ENCODE results near the gene BAG3.
"Not testable (repeated sequence)": the region's sequence is repeated elsewhere in the genome, so short reads cannot be mapped to it uniquely, and the experiment has no call there.

The BAG3 gene

DNA sequence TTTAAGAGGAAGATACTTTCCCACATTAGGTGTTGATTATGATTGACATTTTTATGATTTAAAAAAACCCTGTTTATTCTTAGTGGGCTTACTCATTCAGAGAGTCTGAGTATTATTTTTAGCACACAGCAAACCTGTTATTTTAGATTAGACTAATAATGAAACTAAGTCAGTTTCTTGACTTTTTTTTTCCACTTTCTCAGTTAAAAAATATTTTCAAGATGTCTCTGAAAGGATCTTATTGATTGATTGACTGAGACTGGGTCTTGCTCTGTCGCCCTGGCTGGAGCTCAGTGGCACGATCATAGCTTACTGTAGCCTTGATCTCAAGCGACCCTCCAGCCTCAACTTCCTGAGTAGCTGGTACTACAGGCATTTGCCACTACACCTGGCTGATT, 54.3 kb downstream of the BAG3 start:
- Histone ChIP-seq H3K36me3 (ENCODE audit: control insufficient read depth, insufficient read depth, low read length) (no peaks in the 10 kb centered on the region), H3K4me3 (replicated peaks; ENCODE audit: low read depth, low read length) (no peak overlapping the region), H3K27me3 (replicated peaks; ENCODE audit: control insufficient read depth, insufficient read depth, low read length) (no peaks in the 10 kb centered on the region)
- TF ChIP-seq, protein P1, sequence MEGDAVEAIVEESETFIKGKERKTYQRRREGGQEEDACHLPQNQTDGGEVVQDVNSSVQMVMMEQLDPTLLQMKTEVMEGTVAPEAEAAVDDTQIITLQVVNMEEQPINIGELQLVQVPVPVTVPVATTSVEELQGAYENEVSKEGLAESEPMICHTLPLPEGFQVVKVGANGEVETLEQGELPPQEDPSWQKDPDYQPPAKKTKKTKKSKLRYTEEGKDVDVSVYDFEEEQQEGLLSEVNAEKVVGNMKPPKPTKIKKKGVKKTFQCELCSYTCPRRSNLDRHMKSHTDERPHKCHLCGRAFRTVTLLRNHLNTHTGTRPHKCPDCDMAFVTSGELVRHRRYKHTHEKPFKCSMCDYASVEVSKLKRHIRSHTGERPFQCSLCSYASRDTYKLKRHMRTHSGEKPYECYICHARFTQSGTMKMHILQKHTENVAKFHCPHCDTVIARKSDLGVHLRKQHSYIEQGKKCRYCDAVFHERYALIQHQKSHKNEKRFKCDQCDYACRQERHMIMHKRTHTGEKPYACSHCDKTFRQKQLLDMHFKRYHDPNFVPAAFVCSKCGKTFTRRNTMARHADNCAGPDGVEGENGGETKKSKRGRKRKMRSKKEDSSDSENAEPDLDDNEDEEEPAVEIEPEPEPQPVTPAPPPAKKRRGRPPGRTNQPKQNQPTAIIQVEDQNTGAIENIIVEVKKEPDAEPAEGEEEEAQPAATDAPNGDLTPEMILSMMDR (IDR thresholded peaks at IDR 0.05; ENCODE audit: insufficient read depth, low read length, poor library complexity, severe bottlenecking) = no peak
- DNase-seq (ENCODE audit: extremely low read depth, insufficient read length) = peak; percentile 82

DNA sequence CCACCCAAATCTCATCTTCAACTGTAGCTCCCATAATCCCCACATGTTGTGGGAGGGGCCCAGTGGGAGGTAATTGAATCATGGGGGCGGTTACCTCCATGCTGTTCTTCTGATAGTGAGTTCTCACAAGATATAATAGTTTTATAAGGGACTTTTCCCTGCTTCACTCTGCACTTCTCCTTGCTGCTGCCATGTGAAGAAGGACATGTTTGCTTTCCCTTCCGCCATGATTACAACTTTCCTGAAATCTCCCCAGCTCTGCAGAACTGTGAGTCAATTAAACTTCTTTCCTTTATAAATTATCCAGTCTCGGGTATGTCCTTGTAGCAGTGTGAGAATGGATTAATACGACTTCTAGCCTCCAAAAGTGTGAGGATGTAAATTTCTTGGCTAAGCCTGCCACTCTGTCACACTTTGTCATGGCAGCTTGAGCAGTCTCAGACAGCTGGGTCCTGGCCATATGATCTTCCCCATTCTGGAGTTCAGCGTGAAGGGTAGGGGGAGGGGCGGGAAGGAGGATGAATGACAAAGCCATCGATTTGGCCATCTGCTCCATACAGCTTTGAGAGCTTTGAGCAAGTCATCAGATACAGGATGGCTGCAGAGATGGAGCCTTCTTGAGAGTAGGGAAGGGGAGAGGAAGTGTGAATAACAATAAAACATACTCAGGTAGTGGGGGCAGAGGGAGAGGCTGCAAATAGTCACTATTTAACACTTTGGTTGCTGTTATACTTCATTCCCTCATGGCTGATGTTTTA, 55.5 kb downstream of the BAG3 start:
- no peaks in the 10 kb centered on the region for H3K27me3 ChIP-seq (replicated peaks; ENCODE audit: control insufficient read depth, insufficient read depth, low read length)
- no peaks in the 10 kb centered on the region for H3K36me3 ChIP-seq (ENCODE audit: control insufficient read depth, insufficient read depth, low read length)
- TF ChIP-seq, protein P1 (IDR thresholded peaks at IDR 0.05; ENCODE audit: insufficient read depth, low read length, poor library complexity, severe bottlenecking) = no peak
- no peak overlapping the region for H3K4me3 ChIP-seq (replicated peaks; ENCODE audit: low read depth, low read length)
- no peak for DNase-seq (ENCODE audit: extremely low read depth, insufficient read length)

DNA sequence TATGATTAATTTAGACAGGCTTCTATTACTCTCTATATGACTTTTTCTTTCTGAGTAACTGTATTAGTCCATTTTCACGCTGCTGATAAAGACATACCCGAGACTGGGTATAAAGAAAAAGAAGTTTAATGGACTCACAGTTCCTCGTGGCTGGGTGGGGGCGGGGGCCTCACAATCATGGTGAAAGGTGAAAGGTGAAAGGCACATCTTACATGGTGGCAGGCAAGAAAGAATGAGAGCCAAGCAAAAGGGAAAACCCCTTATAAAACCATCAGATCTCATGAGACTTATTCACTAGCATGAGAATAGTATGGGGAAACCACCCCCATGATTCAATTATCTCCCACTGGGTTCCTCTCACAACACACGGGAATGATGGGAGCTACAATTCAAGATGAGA, 56.2 kb downstream of the BAG3 start:
- H3K27me3 ChIP-seq (replicated peaks; ENCODE audit: control insufficient read depth, insufficient read depth, low read length); H3K4me3 ChIP-seq (replicated peaks; ENCODE audit: low read depth, low read length); H3K36me3 ChIP-seq (ENCODE audit: control insufficient read depth, insufficient read depth, low read length): not testable (repeated sequence)
- DNase-seq (ENCODE audit: extremely low read depth, insufficient read length) = peak; percentile 48

DNA sequence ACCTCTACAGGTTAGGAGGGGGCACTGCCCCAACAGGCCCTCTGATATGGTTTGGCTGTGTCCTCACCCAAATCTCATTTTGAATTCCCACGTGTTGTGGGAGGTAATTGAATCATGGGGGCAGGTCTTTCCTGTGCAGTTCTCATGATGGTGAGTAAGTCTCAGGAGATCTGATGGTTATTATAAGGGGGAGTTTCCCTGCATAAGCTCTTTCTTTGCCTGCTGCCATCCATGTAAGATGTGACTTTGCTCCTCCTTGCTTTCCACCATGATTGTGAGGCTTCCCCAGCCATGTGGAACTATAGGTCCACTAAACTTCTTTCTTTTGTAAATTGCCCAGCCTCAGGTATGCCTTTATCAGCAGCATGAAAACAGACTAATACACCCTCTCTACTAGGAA, 59.8 kb downstream of the BAG3 start:
- H3K36me3 ChIP-seq (ENCODE audit: control insufficient read depth, insufficient read depth, low read length); DNase-seq (ENCODE audit: extremely low read depth, insufficient read length); H3K4me3 ChIP-seq (replicated peaks; ENCODE audit: low read depth, low read length); H3K27me3 ChIP-seq (replicated peaks; ENCODE audit: control insufficient read depth, insufficient read depth, low read length): not testable (repeated sequence)

DNA sequence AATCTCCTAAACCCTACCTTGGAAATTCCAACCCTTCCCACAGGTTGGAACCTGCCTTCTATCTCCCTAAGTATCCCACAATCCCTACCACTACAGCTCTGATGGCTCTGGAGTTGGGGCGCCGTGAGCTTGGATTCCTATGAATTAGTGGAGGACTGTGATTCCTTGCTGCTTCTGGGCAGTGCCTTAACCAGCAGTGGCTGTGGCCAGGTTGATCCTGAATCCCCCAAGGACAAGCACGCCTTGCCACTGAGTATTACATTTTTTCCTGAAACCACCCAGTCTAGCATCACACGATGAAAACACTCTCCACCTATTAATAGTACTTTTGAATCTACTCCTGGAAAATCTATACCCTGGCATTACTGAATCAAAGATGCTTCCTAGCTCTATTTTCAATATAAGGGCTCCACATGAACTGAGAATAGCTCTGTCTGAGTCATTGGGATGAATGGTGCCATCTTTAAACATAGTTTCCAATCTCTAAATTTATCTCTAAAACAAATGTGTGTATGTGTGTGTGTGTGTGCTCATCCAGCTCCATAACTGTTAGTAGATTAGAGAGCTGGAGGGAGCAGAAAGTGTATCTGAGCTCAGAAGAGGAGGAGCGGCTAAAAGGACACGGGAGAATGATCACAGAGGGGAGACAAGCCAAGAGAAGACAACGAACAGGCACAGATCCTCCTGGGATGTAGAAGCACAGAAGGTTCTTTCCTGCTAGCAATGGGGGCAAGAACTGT, 62.7 kb downstream of the BAG3 start:
- no peaks in the 10 kb centered on the region for H3K27me3 ChIP-seq (replicated peaks; ENCODE audit: control insufficient read depth, insufficient read depth, low read length)
- no peaks in the 10 kb centered on the region for H3K36me3 ChIP-seq (ENCODE audit: control insufficient read depth, insufficient read depth, low read length)
- no peak overlapping the region for H3K4me3 ChIP-seq (replicated peaks; ENCODE audit: low read depth, low read length)
- no peak for DNase-seq (ENCODE audit: extremely low read depth, insufficient read length)
- TF ChIP-seq, protein P1 (IDR thresholded peaks at IDR 0.05; ENCODE audit: insufficient read depth, low read length, poor library complexity, severe bottlenecking) = no peak

DNA sequence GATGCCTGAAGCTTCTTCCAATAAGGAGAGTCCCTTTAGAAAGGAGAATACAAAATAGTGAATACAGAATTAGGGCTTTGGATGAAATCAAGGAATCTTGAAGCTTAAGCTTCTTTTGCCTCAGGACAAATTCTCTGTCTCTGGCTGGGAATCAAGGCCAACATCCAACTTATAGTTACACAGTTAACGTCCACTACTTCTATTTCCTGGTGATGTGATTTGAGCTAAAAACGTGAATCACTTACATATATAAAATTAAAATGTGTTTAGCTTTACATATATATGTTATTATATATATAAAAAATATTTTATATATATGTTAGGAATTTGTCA, 63.3 kb downstream of the BAG3 start:
- Histone ChIP-seq H3K27me3 (replicated peaks; ENCODE audit: control insufficient read depth, insufficient read depth, low read length) (no peaks in the 10 kb centered on the region), H3K36me3 (ENCODE audit: control insufficient read depth, insufficient read depth, low read length) (no peaks in the 10 kb centered on the region), H3K4me3 (replicated peaks; ENCODE audit: low read depth, low read length) (no peak overlapping the region)
- TF ChIP-seq, protein P1 (IDR thresholded peaks at IDR 0.05; ENCODE audit: insufficient read depth, low read length, poor library complexity, severe bottlenecking) = no peak
- DNase-seq (ENCODE audit: extremely low read depth, insufficient read length) = no peak

Measured in GM06990 (cell line).